A549 (cell line): ENCODE measurements around the gene MFSD2B. TPM values are rescaled to one million over a fixed set of nuclear protein-coding genes. Genes with fewer than 3 reads are reported as not detected.

Source experiments
- ATAC-seq, 2 experiments: fragments of 200-7000 bp in 1 of 2; fragments of >200 bp in 1 of 2; cut with Nextera tagmentation in 1 of 2; cut with Tn5 transposase in 1 of 2; 3 replicates each; pipeline versions ENCODE4 v1.8.0 to v1.9.1; 2018 to 2020; ENCODE audit warnings: mild to moderate bottlenecking in 1 of 2, moderate library complexity in 1 of 2
- CTCF ChIA-PET: fragments of 300-600 bp; sonication (Branson Sonifier 250); formaldehyde crosslinking; extraction: SDS; loops from one replicate; lab custom pipeline; 2021; ENCODE audit warnings: antibody characterized with exemption, inconsistent platforms; lab: Yijun Ruan, JAX
- POLR2A ChIA-PET: fragments of 350-600 bp; formaldehyde crosslinking; extraction: SDS; loops from one replicate; lab custom pipeline; 2021; ENCODE audit warnings: antibody characterized with exemption, inconsistent platforms; lab: Yijun Ruan, JAX
- DNase-seq, 2 experiments: peaks; one replicate each; pipeline versions ENCODE4 v3.0.0 to v3.0.0-alpha.2; 2011 to 2016; ENCODE audit warnings: low read depth in 1 of 2, low spot score in 1 of 2
- FAIRE-seq: peaks from 2 replicates; lab custom pipeline; 2011; peaks lifted over from hg19 to GRCh38; lab: Jason Lieb, UNC
- H3K27ac ChIP-seq, 2 experiments: fragments of >200 bp; sonication (Bioruptor Twin); formaldehyde crosslinking; 3 replicates each; pipeline ENCODE4 v1.5.1; 2016 to 2017
- H3K4me1 ChIP-seq: fragments of >200 bp; sonication (Bioruptor Twin); formaldehyde crosslinking; 3 replicates; pipeline ENCODE4 v1.6.1; 2016
- H3K4me2 ChIP-seq: fragments of >200 bp; sonication (Bioruptor Twin); formaldehyde crosslinking; 3 replicates; pipeline ENCODE4 v1.6.1; 2016
- H3K4me3 ChIP-seq: fragments of >200 bp; sonication (Bioruptor Twin); formaldehyde crosslinking; 3 replicates; pipeline ENCODE4 v1.5.1; 2016
- H3K9me3 ChIP-seq: fragments of >200 bp; sonication (Bioruptor Twin); formaldehyde crosslinking; 3 replicates; pipeline ENCODE4 v1.6.1; 2016
- ATOH8 ChIP-seq: fragments of 250-450 bp; sonication (Bioruptor Pico); IDR thresholded peaks from 2 replicates; pipeline ENCODE4 v1.5.0; 2020; ENCODE audit warnings: low read depth, mild to moderate bottlenecking, moderate library complexity
- CEBPB ChIP-seq, 2 experiments: fragments of >200 bp in 1 of 2; sonication (Bioruptor Twin) in 1 of 2; formaldehyde crosslinking in 1 of 2; IDR thresholded peaks; 2 replicates each; pipeline ENCODE4 v1.6.1; 2012 to 2016
- CTCF ChIP-seq: fragments of >200 bp; sonication (Bioruptor Twin); formaldehyde crosslinking; IDR thresholded peaks from 3 replicates; pipeline ENCODE4 v1.5.1; 2016
- E2F6 ChIP-seq: IDR thresholded peaks from 2 replicates; pipeline ENCODE4 v1.6.1; 2012; ENCODE audit warnings: low read depth, borderline replicate concordance
- EHF ChIP-seq: fragments of 250-450 bp; sonication (Bioruptor Pico); IDR thresholded peaks from 2 replicates; pipeline ENCODE4 v1.5.0; 2020; ENCODE audit warnings: mild to moderate bottlenecking
- ELK1 ChIP-seq: fragments of 150-350 bp; IDR thresholded peaks from 2 replicates; pipeline ENCODE4 v1.6.1; 2014; ENCODE audit warnings: low read depth, mild to moderate bottlenecking, low read length
- ESRRA ChIP-seq: fragments of 150-350 bp; IDR thresholded peaks from 2 replicates; pipeline ENCODE4 v1.6.1; 2014; ENCODE audit warnings: mild to moderate bottlenecking, low read length, borderline replicate concordance
- FOSL2 ChIP-seq, 2 experiments: fragments of 450-650 bp in 1 of 2; fragments of >200 bp in 1 of 2; sonication (Bioruptor Twin) in 1 of 2; formaldehyde crosslinking; IDR thresholded peaks; 2 replicates each; pipeline versions ENCODE4 v1.5.0 to v1.6.1; 2016 to 2020; ENCODE audit warnings: mild to moderate bottlenecking in 1 of 2, moderate library complexity in 1 of 2
- FOXS1 ChIP-seq: fragments of 250-450 bp; sonication (Bioruptor Pico); IDR thresholded peaks from 2 replicates; pipeline ENCODE4 v1.5.0; 2020; ENCODE audit warnings: mild to moderate bottlenecking, moderate library complexity
- GATA3 ChIP-seq: IDR thresholded peaks from 2 replicates; pipeline ENCODE4 v1.6.1; 2012; ENCODE audit warnings: borderline replicate concordance
- HES2 ChIP-seq: fragments of >200 bp; sonication (Bioruptor Twin); formaldehyde crosslinking; IDR thresholded peaks from 2 replicates; pipeline ENCODE4 v1.6.1; 2016
- HOXA7 ChIP-seq: fragments of 250-450 bp; sonication (Bioruptor Pico); IDR thresholded peaks from 2 replicates; pipeline ENCODE4 v1.5.0; 2020; ENCODE audit warnings: mild to moderate bottlenecking, moderate library complexity
- HOXB5 ChIP-seq: fragments of 250-450 bp; sonication (Bioruptor Pico); IDR thresholded peaks from 2 replicates; pipeline ENCODE4 v1.5.0; 2020; ENCODE audit warnings: mild to moderate bottlenecking, moderate library complexity
- MAFK ChIP-seq: fragments of 450-650 bp; IDR thresholded peaks from 2 replicates; pipeline ENCODE4 v1.6.1; 2014; ENCODE audit not compliant: partially characterized antibody
- MAZ ChIP-seq: fragments of 150-350 bp; IDR thresholded peaks from 2 replicates; pipeline ENCODE4 v1.6.1; 2014; ENCODE audit warnings: antibody characterized with exemption, low read depth, low read length, borderline replicate concordance
- MYC ChIP-seq: IDR thresholded peaks from 2 replicates; pipeline ENCODE4 v1.6.1; 2012; ENCODE audit warnings: mild to moderate bottlenecking, inconsistent platforms, low read length, improper control_type of control experiment, borderline replicate concordance
- POLR2A ChIP-seq: IDR thresholded peaks from 2 replicates; pipeline ENCODE4 v1.6.1; 2012; ENCODE audit warnings: mild to moderate bottlenecking, low read length
- POLR2AphosphoS2 ChIP-seq: conservative IDR thresholded peaks from 2 replicates; pipeline ENCODE4 v1.6.1; 2012; ENCODE audit warnings: low read length, improper control_type of control experiment, inconsistent platforms
- RARB ChIP-seq: fragments of 250-450 bp; sonication (Bioruptor Pico); IDR thresholded peaks from 2 replicates; pipeline ENCODE4 v1.8.0; 2021; ENCODE audit warnings: mild to moderate bottlenecking, moderate library complexity
- SREBF2 ChIP-seq: fragments of 450-650 bp; IDR thresholded peaks from 2 replicates; pipeline ENCODE4 v1.6.1; 2014; ENCODE audit warnings: mild to moderate bottlenecking, moderate library complexity
- TFCP2L1 ChIP-seq: fragments of 250-450 bp; sonication (Bioruptor Pico); IDR thresholded peaks from 2 replicates; pipeline ENCODE4 v1.5.0; 2021; ENCODE audit warnings: mild to moderate bottlenecking
- ZFP36 ChIP-seq: fragments of 450-650 bp; IDR thresholded peaks from 2 replicates; pipeline ENCODE4 v1.6.1; 2014; ENCODE audit warnings: borderline replicate concordance; ENCODE audit not compliant: partially characterized antibody
- WGBS: methylation state at CpG from one replicate; pipeline ENCODE4 v1.1.6; 2017; ENCODE audit errors: missing lambda C conversion rate; 5-methylcytosine and 5-hydroxymethylcytosine counted together
- polyA plus RNA-seq, 4 experiments: library from polyadenylated mRNA; depleted of rRNA in 3 of 4; stranded (reverse); fragments of >200 nt; fragmentation: RNase III in 1 of 4; extraction: RNeasy Plus Mini Kit Qiagen cat#74134 plus additional on column Dnase treatment in 1 of 4; gene quantifications; 2 replicates in 3 of 4; 3 replicates in 1 of 4; pipeline ENCODE4 v1.2.3, GENCODE V29; 2011 to 2017

Gene MFSD2B
- polyA plus RNA-seq, 2 of the 4 experiments (the other 2 are of a cell fraction) = 0.09 to 0.17 TPM

- ChIA-PET CTCF (interaction anchor here (0.5 to 6.3 kb wide), 12 partner anchors 8 to 221 kb away, joined by 3 to 43 read pairs (median 4); partner anchors contain the start of genes ATAD2B and TP53I3), POLR2A (interaction anchor here (1.0 kb wide), 1 partner anchor 9 kb away, joined by 4 read pairs; no protein-coding TSS in a partner anchor)
- FAIRE-seq (no peak), DNase-seq (no peak), ATAC-seq (no peak)
- Histone ChIP-seq H3K4me2 (no peak overlapping the region), H3K9me3 (no peaks in the 10 kb centered on the region), H3K4me1 (peaks cover 26% of the 10 kb centered on the region), H3K27ac (no peak overlapping the region), H3K4me3 (no peak overlapping the region)
- WGBS = 92% methylated on average over 17 of the region's 17 CpGs
- no peak for TF ChIP-seq HOXB5 (CRISPR knock-in tag)
- no peak for TF ChIP-seq EHF (CRISPR knock-in tag)
- no peak for TF ChIP-seq HOXA7
- TF ChIP-seq POLR2A = no peak
- TF ChIP-seq HES2 = no peak
- no peak for TF ChIP-seq CTCF
- TF ChIP-seq ZFP36 = no peak
Measured at GRCh38 chr2:24024996-24025663, 15.2 kb downstream of the MFSD2B start.

GRCh38 chr2:24026233-24026632 is 16.3 kb downstream of the MFSD2B start:
- FAIRE-seq = no peak
- ChIA-PET CTCF (interaction anchor here (1.3 to 6.3 kb wide), 3 partner anchors 12 to 99 kb away, joined by 4 to 43 read pairs (median 6); partner anchors contain the start of genes ATAD2B and TP53I3), POLR2A (interaction anchor here (0.5 to 1.4 kb wide), 4 partner anchors 11 to 88 kb away, joined by 4 to 6 read pairs (median 4); no protein-coding TSS in a partner anchor)
- no peak overlapping the region for H3K4me3 ChIP-seq
- H3K9me3 ChIP-seq = no peaks in the 10 kb centered on the region
- H3K27ac ChIP-seq = no peak overlapping the region
- no peak for DNase-seq
- H3K4me1 ChIP-seq = peaks cover 18% of the 10 kb centered on the region
- H3K4me2 ChIP-seq = no peak overlapping the region
- WGBS = 85% methylated on average over 2 of the region's 2 CpGs
- TF ChIP-seq MYC = no peak
- TF ChIP-seq E2F6 = no peak
- no peak for TF ChIP-seq HES2
- no peak for TF ChIP-seq CEBPB (IDR thresholded peaks at IDR 0.05)
- TF ChIP-seq HOXB5 (CRISPR knock-in tag) = no peak
- TF ChIP-seq EHF (CRISPR knock-in tag) = no peak
- no peak for TF ChIP-seq POLR2AphosphoS2
- no peak for TF ChIP-seq MAFK
- no peak for TF ChIP-seq RARB
- no peak for TF ChIP-seq GATA3
- no peak for TF ChIP-seq ELK1
- no peak for TF ChIP-seq HOXA7
- TF ChIP-seq FOSL2 (IDR thresholded peaks at IDR 0.05) = no peak
- no peak for TF ChIP-seq FOSL2 (CRISPR knock-in tag; IDR thresholded peaks at IDR 0.05)
- no peak for ATAC-seq

- ATAC-seq = peak; percentile 23 to 64; a peak in 2 of 6 replicates
- TF ChIP-seq MAZ = no peak
- no peak for TF ChIP-seq FOXS1 (CRISPR knock-in tag)
- TF ChIP-seq ESRRA = no peak
- no peak for TF ChIP-seq POLR2AphosphoS2
- no peak for TF ChIP-seq TFCP2L1 (CRISPR knock-in tag)
- TF ChIP-seq ATOH8 (CRISPR knock-in tag) = no peak
- no peak for TF ChIP-seq SREBF2
- 92% methylated on average over 9 of the region's 9 CpGs for WGBS
- DNase-seq = no peak
- 0 out of 3 replicates have a peak, but pooled peaks cover 2% of the 10 kb centered on the region for H3K4me1 ChIP-seq
- POLR2A ChIA-PET = no interaction called here
- H3K4me3 ChIP-seq = no peak overlapping the region
- CTCF ChIA-PET = interaction anchor here (1.0 to 2.1 kb wide), 3 partner anchors 14 to 112 kb away, joined by 3 to 10 read pairs (median 3); partner anchors contain the start of gene ATAD2B
- no peak for FAIRE-seq
- no peaks in the 10 kb centered on the region for H3K9me3 ChIP-seq
- no peak overlapping the region for H3K27ac ChIP-seq
- H3K4me2 ChIP-seq = no peak overlapping the region
Measured at GRCh38 chr2:24038786-24039499, 29.1 kb downstream of the MFSD2B start.
